ENCODE results near the gene IFNGR1.
A peak's percentile ranks its signal among the peaks of the same experiment; 100 is the strongest.

IFNGR1 gene

GRCh38 chr6:137191670-137192069, 27.5 kb downstream of the IFNGR1 start:
- no peak for TF ChIP-seq CTCF (conservative IDR thresholded peaks at IDR 0.05; ENCODE audit: low read length)
- DNase-seq (ENCODE audit: low read depth), result peak; percentile 18
- H3K4me3 ChIP-seq (ENCODE audit: low read length), result no peak overlapping the region

GRCh38 chr6:137191236-137191635, 27.9 kb downstream of the IFNGR1 start:
- no peak for DNase-seq (ENCODE audit: low read depth)
- no peak overlapping the region for H3K4me3 ChIP-seq (ENCODE audit: low read length)
- no peak for TF ChIP-seq CTCF (conservative IDR thresholded peaks at IDR 0.05; ENCODE audit: low read length)

- H3K4me3 ChIP-seq (ENCODE audit: low read length), result no peak overlapping the region
- TF ChIP-seq CTCF (conservative IDR thresholded peaks at IDR 0.05; ENCODE audit: low read length), result no peak
- no peak for DNase-seq (ENCODE audit: low read depth)
These were observed 28.5 kb downstream of the IFNGR1 start for GRCh38 chr6:137190583-137191094.

GRCh38 chr6:137188855-137189254, 30.3 kb downstream of the IFNGR1 start:
- no peak for TF ChIP-seq CTCF (conservative IDR thresholded peaks at IDR 0.05; ENCODE audit: low read length)
- no peak for DNase-seq (ENCODE audit: low read depth)
- H3K4me3 ChIP-seq (ENCODE audit: low read length), result no peak overlapping the region

- H3K4me3 ChIP-seq (ENCODE audit: low read length), result no peak overlapping the region
- DNase-seq (ENCODE audit: low read depth), result no peak
- no peak for TF ChIP-seq CTCF (conservative IDR thresholded peaks at IDR 0.05; ENCODE audit: low read length)
These were observed 33.9 kb downstream of the IFNGR1 start for GRCh38 chr6:137185290-137185689.

GRCh38 chr6:137182654-137183073, 36.5 kb downstream of the IFNGR1 start:
- no peak for DNase-seq (ENCODE audit: low read depth)
- TF ChIP-seq CTCF (conservative IDR thresholded peaks at IDR 0.05; ENCODE audit: low read length), result no peak

GRCh38 chr6:137181891-137182653, 37.1 kb downstream of the IFNGR1 start:
- H3K4me3 ChIP-seq (ENCODE audit: low read length), result no peak overlapping the region

More at GRCh38 chr6:137182654-137183073, 36.5 kb downstream of the IFNGR1 start:
- no peak overlapping the region for H3K4me3 ChIP-seq (ENCODE audit: low read length)

More at GRCh38 chr6:137181891-137182653, 37.1 kb downstream of the IFNGR1 start:
- no peak for TF ChIP-seq CTCF (conservative IDR thresholded peaks at IDR 0.05; ENCODE audit: low read length)
- DNase-seq (ENCODE audit: low read depth), result no peak

Data from AG10803 (cell line).